NB4 (cell line): ENCODE measurements around the gene EXOC4.

Source experiments
- DNase-seq: peaks from one replicate; pipeline ENCODE4 v3.0.0; 2010; ENCODE audit warnings: low read depth
- H3K4me3 ChIP-seq: one replicate; pipeline ENCODE4 v1.5.1; 2011; ENCODE audit warnings: mild to moderate bottlenecking, low read depth, low read length, moderate library complexity
- CTCF ChIP-seq: IDR thresholded peaks from one replicate; pipeline ENCODE4 v1.5.1; 2012; ENCODE audit warnings: low read depth, low read length
- MAX ChIP-seq: IDR thresholded peaks from 2 replicates; pipeline ENCODE4 v1.6.1; 2011; ENCODE audit warnings: low read depth, low read length
- MYC ChIP-seq: IDR thresholded peaks from 2 replicates; pipeline ENCODE4 v1.6.1; 2011; ENCODE audit warnings: low read depth, low read length
- POLR2A ChIP-seq: IDR thresholded peaks from 2 replicates; pipeline ENCODE4 v1.6.1; 2011; ENCODE audit warnings: mild to moderate bottlenecking; ENCODE audit not compliant: insufficient read length; ENCODE audit errors: extremely low read depth

EXOC4 gene

GRCh38 chr7:134098072-134098471 is 845.2 kb downstream of the EXOC4 start:
- DNase-seq = no peak
- TF ChIP-seq CTCF = no peak
- no peak for TF ChIP-seq MAX
- no peak for TF ChIP-seq POLR2A
- no peak for TF ChIP-seq MYC
- no peak overlapping the region for H3K4me3 ChIP-seq

- no peak overlapping the region for H3K4me3 ChIP-seq
- DNase-seq = no peak
- no peak for TF ChIP-seq MAX
- TF ChIP-seq MYC = no peak
- TF ChIP-seq POLR2A = no peak
Measured at GRCh38 chr7:134101716-134102115, 848.8 kb downstream of the EXOC4 start.

GRCh38 chr7:134104166-134104565 is 851.3 kb downstream of the EXOC4 start:
- H3K4me3 ChIP-seq = no peak overlapping the region
- no peak for TF ChIP-seq POLR2A
- no peak for TF ChIP-seq CTCF
- no peak for TF ChIP-seq MAX
- TF ChIP-seq MYC = no peak
- DNase-seq = no peak

GRCh38 chr7:134105841-134106240 is 853.0 kb downstream of the EXOC4 start:
- no peak overlapping the region for H3K4me3 ChIP-seq
- TF ChIP-seq POLR2A (no peak), MYC (no peak), CTCF (no peak), MAX (no peak)
- no peak for DNase-seq

GRCh38 chr7:134108802-134109201 is 855.9 kb downstream of the EXOC4 start:
- no peak overlapping the region for H3K4me3 ChIP-seq
- no peak for DNase-seq
- TF ChIP-seq MAX = no peak
- no peak for TF ChIP-seq CTCF
- no peak for TF ChIP-seq POLR2A
- TF ChIP-seq MYC = no peak

GRCh38 chr7:134113655-134114054 is 860.8 kb downstream of the EXOC4 start:
- no peak for TF ChIP-seq MAX
- TF ChIP-seq CTCF = no peak
- H3K4me3 ChIP-seq = no peak overlapping the region
- no peak for DNase-seq
